GM19455 (cell line): ENCODE measurements around the gene LRRN2.
"Not testable (repeated sequence)": the region's sequence is repeated elsewhere in the genome, so short reads cannot be mapped to it uniquely, and the experiment has no call there.

Source experiments
- ATAC-seq: cut with Tn5 transposase; IDR thresholded peaks from one replicate; pipeline ENCODE4 v1.9.1; 2021; ENCODE audit not compliant: unreplicated experiment

The LRRN2 gene

GRCh38 chr1:204692841-204693356, 7.4 kb upstream of the LRRN2 start:
- no peak for ATAC-seq

GRCh38 chr1:204692325-204692840, 6.8 kb upstream of the LRRN2 start:
- no peak for ATAC-seq

- not testable (repeated sequence) for ATAC-seq
Measured at GRCh38 chr1:204691328-204691730, 5.8 kb upstream of the LRRN2 start.

GRCh38 chr1:204688776-204689175, 3.2 kb upstream of the LRRN2 start:
- ATAC-seq = no peak

- ATAC-seq = no peak
Measured at GRCh38 chr1:204688007-204688406, 2.5 kb upstream of the LRRN2 start.

- ATAC-seq = no peak
Measured at GRCh38 chr1:204684571-204685235, 835 bp downstream of the LRRN2 start.

GRCh38 chr1:204684206-204684570, 1.4 kb downstream of the LRRN2 start:
- no peak for ATAC-seq

GRCh38 chr1:204683284-204684205, 2.0 kb downstream of the LRRN2 start:
- no peak for ATAC-seq

- ATAC-seq = no peak
Measured at GRCh38 chr1:204680461-204680860, 5.1 kb downstream of the LRRN2 start.

GRCh38 chr1:204680051-204680450, 5.5 kb downstream of the LRRN2 start:
- ATAC-seq = no peak

GRCh38 chr1:204678721-204679475, 6.6 kb downstream of the LRRN2 start:
- ATAC-seq = no peak

- ATAC-seq = no peak
Measured at GRCh38 chr1:204677864-204678263, 7.7 kb downstream of the LRRN2 start.

GRCh38 chr1:204676043-204676442, 9.5 kb downstream of the LRRN2 start:
- no peak for ATAC-seq

GRCh38 chr1:204673909-204674649, 11.5 kb downstream of the LRRN2 start:
- ATAC-seq = no peak

- no peak for ATAC-seq
Measured at GRCh38 chr1:204673209-204673608, 12.3 kb downstream of the LRRN2 start.

- ATAC-seq = no peak
Measured at GRCh38 chr1:204672482-204673121, 12.9 kb downstream of the LRRN2 start.

- ATAC-seq = no peak
Measured at GRCh38 chr1:204672069-204672468, 13.5 kb downstream of the LRRN2 start.

- no peak for ATAC-seq
Measured at GRCh38 chr1:204670152-204670927, 15.2 kb downstream of the LRRN2 start.

GRCh38 chr1:204669579-204669978, 16.0 kb downstream of the LRRN2 start:
- no peak for ATAC-seq
